Measurements from ENCODE around the gene USO1. TPM values are rescaled to one million over a fixed set of nuclear protein-coding genes. Genes with fewer than 3 reads are reported as not detected.

Gene USO1
- total and polyA plus RNA-seq, 2 of the 13 experiments (the other 11 are each of a cell fraction or from before 2014, with no cell fraction given) = 52.2 to 87.7 TPM

- TF ChIP-seq SOX5 (CRISPR knock-in tag; IDR thresholded peaks at IDR 0.05; ENCODE audit: borderline replicate concordance) (no peak), ZNF296 (CRISPR knock-in tag; conservative IDR thresholded peaks at IDR 0.05) (no peak), SMYD3 (CRISPR knock-in tag; IDR thresholded peaks at IDR 0.05) (no peak), ZBTB21 (CRISPR knock-in tag; IDR thresholded peaks at IDR 0.05) (no peak)
Observed at GRCh38 chr4:75823812-75824211, 99.4 kb downstream of the USO1 start (continued).

GRCh38 chr4:75830906-75831305 is 106.5 kb downstream of the USO1 start:
- Histone ChIP-seq H3K27me3 (ENCODE audit: control insufficient read depth in 1 of 2, insufficient read depth in 2 of 2, low read length in 2 of 2) (no peaks in the 10 kb centered on the region), H4K20me1 (ENCODE audit: insufficient read depth, low read length) (no peaks in the 10 kb centered on the region), H3K4me3 (replicated peaks in 1 of 3; ENCODE audit: insufficient read depth in 1 of 3, low read depth in 2 of 3, low read length in 3 of 3) (no peak overlapping the region), H3K4me1 (ENCODE audit: insufficient read depth, low read length) (peaks cover 13% of the 10 kb centered on the region; the same call in 1 of the 2 replicates), H3K79me2 (ENCODE audit: insufficient read depth, low read length) (no peaks in the 10 kb centered on the region), H3K9ac (ENCODE audit: insufficient read depth, low read depth, low read length) (no peak overlapping the region), H3K27ac (ENCODE audit: extremely low read length, insufficient read depth, low read length) (no peak overlapping the region), H3K9me3 (ENCODE audit: low read length) (no peaks in the 10 kb centered on the region), H3K4me2 (ENCODE audit: low read depth, low read length) (no peak overlapping the region), H2AFZ (ENCODE audit: low read length) (no peak overlapping the region), H3K36me3 (replicated peaks in 1 of 2; ENCODE audit: control insufficient read depth in 1 of 2, insufficient read depth in 2 of 2, low read length in 2 of 2) (no peaks in the 10 kb centered on the region)
- in situ Hi-C loops (cut with HindIII; ENCODE audit: extremely low pct_ligation_motif_present, low pct_unique_long_range_greater_than_20kb) = no loop called here
- ChIA-PET CTCF (ENCODE audit: low intra/inter-chr PET ratio, low total read pairs) (no interaction called here), POLR2A (no interaction called here)
- ATAC-seq (no peak), DNase-seq (ENCODE audit: low spot score) (no peak), FAIRE-seq (no peak)
- no TSS peak for BruUV-seq (replicated peaks)
- WGBS (ENCODE audit: low lambda C conversion rate) = 0% methylated on average over 1 of the region's 1 CpG
- intact Hi-C loops (cut with micrococcal nuclease; ENCODE audit: unreplicated experiment) = no loop called here
- no peak for TF ChIP-seq ZNF510 (CRISPR knock-in tag; IDR thresholded peaks at IDR 0.05; ENCODE audit: low read depth)
- no peak for TF ChIP-seq POGZ (CRISPR knock-in tag; IDR thresholded peaks at IDR 0.05)
- TF ChIP-seq ZSCAN5A (CRISPR knock-in tag; IDR thresholded peaks at IDR 0.05; ENCODE audit: borderline replicate concordance) = no peak
- no peak for TF ChIP-seq HBP1 (CRISPR knock-in tag; IDR thresholded peaks at IDR 0.05; ENCODE audit: low read depth)
- TF ChIP-seq NR2F6 (IDR thresholded peaks at IDR 0.05) = no peak
- no peak for TF ChIP-seq NR2F6 (CRISPR knock-in tag; IDR thresholded peaks at IDR 0.05)
- TF ChIP-seq ATF5 (CRISPR knock-in tag; IDR thresholded peaks at IDR 0.05; ENCODE audit: low read depth) = no peak
- no peak for TF ChIP-seq NCOR1 (IDR thresholded peaks at IDR 0.05; ENCODE audit: borderline replicate concordance, low read length)
- no peak for TF ChIP-seq SSRP1 (CRISPR knock-in tag; IDR thresholded peaks at IDR 0.05)
- TF ChIP-seq ZFP91 (CRISPR knock-in tag; IDR thresholded peaks at IDR 0.05; ENCODE audit: borderline replicate concordance) = no peak
- no peak for TF ChIP-seq ZBTB34 (CRISPR knock-in tag; IDR thresholded peaks at IDR 0.05)
- TF ChIP-seq SP5 (CRISPR knock-in tag; IDR thresholded peaks at IDR 0.05; ENCODE audit: borderline replicate concordance, low read depth) = no peak
- no peak for TF ChIP-seq HNRNPK (IDR thresholded peaks at IDR 0.05; ENCODE audit: low read depth, low read length, poor library complexity, severe bottlenecking)
- no peak for TF ChIP-seq CHCHD3 (CRISPR knock-in tag; IDR thresholded peaks at IDR 0.05)
- no peak for TF ChIP-seq DDIT3 (CRISPR knock-in tag; IDR thresholded peaks at IDR 0.05)
